Measurements from ENCODE around the gene SPEM3.
"Not testable (repeated sequence)": the region's sequence is repeated elsewhere in the genome, so short reads cannot be mapped to it uniquely, and the experiment has no call there.

SPEM3 gene

DNA sequence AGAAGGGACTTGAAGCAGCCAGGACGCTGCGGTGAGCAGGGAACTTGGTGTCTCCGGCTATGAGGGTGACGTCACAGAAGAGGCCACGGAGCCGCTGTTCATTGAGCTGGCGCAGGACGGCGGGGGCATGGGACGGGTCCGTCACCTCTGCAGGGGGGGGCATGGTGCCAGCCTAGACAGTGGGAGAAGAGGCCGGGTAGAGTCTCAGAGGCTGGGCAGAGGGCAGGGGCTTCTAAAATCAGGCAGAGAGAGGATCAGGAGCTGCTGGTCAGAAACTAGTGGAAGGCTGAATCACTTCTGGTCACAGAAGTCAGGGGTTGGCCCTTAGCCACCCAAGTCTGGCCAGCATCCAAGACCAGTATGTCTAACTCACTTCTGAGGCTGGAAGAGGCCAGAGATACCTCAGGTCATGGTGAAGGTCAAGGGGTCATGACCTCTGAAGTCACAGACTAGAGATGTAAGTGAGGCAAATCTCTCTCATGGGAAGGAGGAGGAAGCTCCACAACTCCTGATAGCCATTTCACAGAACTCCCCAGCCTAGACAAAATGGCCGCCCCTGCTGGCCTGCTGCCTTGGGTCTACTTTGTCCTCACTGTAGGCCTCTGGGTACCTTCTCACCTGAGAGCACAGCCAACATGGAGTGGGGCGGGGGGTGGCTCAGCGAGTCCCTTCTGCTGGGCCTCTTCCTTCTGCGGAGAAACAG lies 38.1 kb downstream of the SPEM3 start:
- Mint-ChIP-seq H3K9me3 (no peaks in the 10 kb centered on the region), H3K27me3 (no peaks in the 10 kb centered on the region), H3K4me3 (no peak overlapping the region), H3K27ac (peak overlapping the region; percentile 41), H3K36me3 (no peaks in the 10 kb centered on the region), H3K4me1 (peaks cover 22% of the 10 kb centered on the region)

DNA sequence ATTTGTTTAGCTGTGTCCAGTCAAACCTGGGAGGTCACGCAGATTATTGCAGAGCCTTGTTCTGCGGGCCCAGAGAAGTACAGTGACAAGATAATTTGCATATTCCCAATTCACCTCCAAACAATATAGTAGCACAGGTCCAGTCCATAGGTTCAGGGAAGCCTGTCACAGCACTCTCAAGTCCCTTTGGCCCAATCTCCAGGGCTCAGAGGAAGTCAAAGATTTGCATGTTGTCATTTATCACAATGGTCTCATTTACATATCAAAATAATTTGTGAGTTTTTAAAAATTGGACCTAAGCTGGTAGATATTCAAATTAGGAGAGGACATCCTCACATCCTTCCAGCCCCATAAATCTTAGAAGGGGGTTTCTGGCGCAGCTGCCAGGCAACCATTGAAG lies 38.8 kb downstream of the SPEM3 start:
- H3K36me3 Mint-ChIP-seq = no peaks in the 10 kb centered on the region
- H3K27me3 Mint-ChIP-seq = no peaks in the 10 kb centered on the region
- H3K27ac Mint-ChIP-seq = no peak overlapping the region
- H3K4me1 Mint-ChIP-seq = peaks cover 26% of the 10 kb centered on the region
- H3K4me3 Mint-ChIP-seq = no peak overlapping the region
- H3K9me3 Mint-ChIP-seq = no peaks in the 10 kb centered on the region

- no peaks in the 10 kb centered on the region for H3K36me3 Mint-ChIP-seq
- H3K4me1 Mint-ChIP-seq = peaks cover 27% of the 10 kb centered on the region
- no peaks in the 10 kb centered on the region for H3K9me3 Mint-ChIP-seq
- H3K27me3 Mint-ChIP-seq = no peaks in the 10 kb centered on the region
- H3K27ac Mint-ChIP-seq = no peak overlapping the region
- no peak overlapping the region for H3K4me3 Mint-ChIP-seq
Observed at GRCh38 chr17:7468290-7468689, 39.6 kb downstream of the SPEM3 start.

GRCh38 chr17:7468804-7469389 lies 40.2 kb downstream of the SPEM3 start:
- no peak overlapping the region for H3K27ac Mint-ChIP-seq
- H3K36me3 Mint-ChIP-seq = no peaks in the 10 kb centered on the region
- no peaks in the 10 kb centered on the region for H3K9me3 Mint-ChIP-seq
- no peak overlapping the region for H3K4me3 Mint-ChIP-seq
- peaks cover 31% of the 10 kb centered on the region for H3K4me1 Mint-ChIP-seq
- no peaks in the 10 kb centered on the region for H3K27me3 Mint-ChIP-seq

DNA sequence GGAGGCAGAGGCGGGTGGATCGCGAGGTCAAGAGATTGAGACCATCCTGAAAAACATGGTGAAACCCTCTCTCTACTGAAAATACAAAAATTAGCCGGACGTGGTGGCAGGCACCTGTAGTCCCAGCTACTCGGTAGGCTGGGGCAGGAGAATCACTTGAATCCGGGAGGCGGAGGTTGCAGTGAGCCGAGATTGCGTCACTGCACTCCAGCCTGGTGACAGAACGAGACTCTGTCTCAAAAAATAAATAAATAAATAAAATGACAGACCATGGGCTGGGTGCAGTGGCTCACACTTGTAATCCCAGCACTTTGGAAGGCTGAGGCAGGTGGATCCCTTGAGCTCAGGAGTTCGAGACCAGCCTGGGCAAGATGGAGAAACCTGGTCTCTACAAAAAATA lies 41.2 kb downstream of the SPEM3 start:
- not testable (repeated sequence) for H3K27ac Mint-ChIP-seq, H3K27me3 Mint-ChIP-seq
- peaks cover 31% of the 10 kb centered on the region for H3K4me1 Mint-ChIP-seq

DNA sequence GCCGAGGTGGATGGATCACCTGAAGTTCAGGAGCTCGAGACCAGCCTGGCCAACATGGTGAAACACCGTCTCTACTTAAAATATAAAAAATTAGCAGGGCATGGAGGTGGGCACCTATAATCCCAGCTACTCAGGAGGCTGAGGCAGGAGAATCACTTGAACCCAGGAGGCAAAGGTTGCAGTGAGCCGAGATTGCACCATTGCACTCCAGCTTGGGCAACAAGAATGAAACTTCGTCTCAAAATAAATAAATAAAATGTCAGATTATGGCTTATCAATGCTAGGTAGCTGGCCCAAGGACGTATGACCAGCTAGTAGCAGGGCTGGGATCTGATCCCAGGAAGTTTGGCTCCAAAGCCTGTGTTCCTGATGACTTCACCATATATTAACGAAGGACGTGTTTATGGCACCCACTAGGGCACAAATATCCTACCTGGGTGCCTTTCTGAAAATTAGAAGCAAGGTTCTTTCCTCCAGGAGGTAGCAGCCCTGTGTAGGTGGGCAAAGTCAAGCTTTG lies 41.9 kb downstream of the SPEM3 start:
- Mint-ChIP-seq H3K4me1 (peaks cover 31% of the 10 kb centered on the region), H3K27ac (peak overlapping the region; percentile 41)
- not testable (repeated sequence) for H3K36me3 Mint-ChIP-seq, H3K4me3 Mint-ChIP-seq, H3K9me3 Mint-ChIP-seq, H3K27me3 Mint-ChIP-seq

More for the DNA sequence above, 41.2 kb downstream of the SPEM3 start:
- not testable (repeated sequence) for H3K4me3 Mint-ChIP-seq, H3K36me3 Mint-ChIP-seq, H3K9me3 Mint-ChIP-seq

GRCh38 chr17:7471729-7472128 lies 43.1 kb downstream of the SPEM3 start:
- Mint-ChIP-seq H3K27ac (peak overlapping the region; percentile 33), H3K9me3 (no peaks in the 10 kb centered on the region), H3K27me3 (no peaks in the 10 kb centered on the region), H3K4me1 (peaks cover 42% of the 10 kb centered on the region), H3K36me3 (no peaks in the 10 kb centered on the region), H3K4me3 (no peak overlapping the region)

DNA sequence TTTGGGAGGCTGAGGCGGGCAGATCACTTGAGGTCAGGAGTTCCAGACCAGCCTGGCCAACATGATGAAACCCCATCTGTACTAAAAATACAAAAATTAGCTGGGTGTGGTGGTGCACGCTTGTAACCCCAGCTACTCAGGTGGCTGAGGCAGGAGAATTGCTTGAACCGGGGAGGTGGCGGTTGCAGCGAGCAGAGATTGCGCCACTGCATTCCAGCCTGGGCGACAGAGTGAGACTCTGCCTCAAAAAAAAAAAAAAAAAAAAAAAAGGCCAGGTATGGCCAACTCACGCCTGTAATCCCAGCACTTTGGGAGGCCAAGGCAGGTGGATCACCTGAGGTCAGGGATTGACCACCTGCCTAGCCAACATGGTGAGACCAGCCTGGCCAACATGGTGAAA lies 46.1 kb downstream of the SPEM3 start:
- H3K9me3 Mint-ChIP-seq, H3K27ac Mint-ChIP-seq, H3K27me3 Mint-ChIP-seq, H3K4me3 Mint-ChIP-seq, H3K36me3 Mint-ChIP-seq: not testable (repeated sequence)
- H3K4me1 Mint-ChIP-seq = peaks cover 55% of the 10 kb centered on the region

DNA sequence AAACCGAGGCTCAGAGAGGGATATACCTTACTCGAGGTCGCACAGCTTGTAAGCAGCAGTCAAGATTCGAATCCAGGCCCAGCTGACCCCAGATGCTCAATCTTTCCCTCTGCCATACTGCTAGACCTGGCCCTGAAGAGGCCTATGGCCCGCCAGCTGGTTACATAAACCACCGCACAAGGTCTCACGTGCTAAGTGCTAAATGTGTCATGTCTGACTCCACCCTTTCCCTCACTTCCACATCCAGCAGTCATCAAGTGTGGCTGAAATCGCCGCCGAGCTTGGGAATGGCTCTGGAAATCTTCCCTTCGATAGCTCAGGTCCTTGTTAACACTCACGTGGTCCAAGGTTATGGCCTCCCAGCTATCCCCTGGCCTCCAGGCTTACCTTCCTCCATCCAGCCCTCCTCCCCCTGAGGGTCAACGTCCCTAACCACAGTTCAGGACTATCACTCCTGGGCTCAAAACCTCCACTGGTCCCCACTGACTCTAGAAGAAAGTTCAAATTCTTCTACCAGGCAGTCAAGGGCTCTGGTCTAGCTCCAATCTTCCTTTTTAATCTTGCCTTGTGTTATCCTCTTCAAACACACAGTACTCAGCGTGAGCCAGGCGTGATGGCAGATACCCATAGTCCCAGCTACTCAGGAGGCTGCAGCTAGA lies 47.2 kb downstream of the SPEM3 start:
- peak overlapping the region; percentile 74 for H3K27ac Mint-ChIP-seq
- peaks cover 62% of the 10 kb centered on the region for H3K4me1 Mint-ChIP-seq
- no peaks in the 10 kb centered on the region for H3K9me3 Mint-ChIP-seq
- H3K4me3 Mint-ChIP-seq = no peak overlapping the region
- no peaks in the 10 kb centered on the region for H3K27me3 Mint-ChIP-seq
- no peaks in the 10 kb centered on the region for H3K36me3 Mint-ChIP-seq

DNA sequence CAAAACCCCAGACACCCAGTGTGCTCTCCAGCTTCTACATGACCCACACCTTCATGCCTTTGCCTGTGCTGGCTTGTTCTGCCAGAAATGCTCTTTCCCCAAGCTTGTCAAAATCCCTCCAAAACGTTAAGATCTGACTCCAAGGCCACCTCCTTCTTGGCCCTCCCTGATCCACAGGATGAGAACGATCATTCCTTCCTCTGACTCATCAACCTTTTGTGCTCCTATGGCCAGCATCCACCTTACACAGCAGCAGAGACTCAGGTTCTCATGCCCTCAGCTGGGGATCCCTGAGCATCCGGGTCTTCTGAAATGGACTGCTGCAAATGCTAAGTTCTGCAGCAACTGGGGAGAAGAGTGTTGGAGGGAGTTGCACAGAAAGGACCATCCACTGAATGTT lies 47.8 kb downstream of the SPEM3 start:
- peaks cover 62% of the 10 kb centered on the region for H3K4me1 Mint-ChIP-seq
- no peaks in the 10 kb centered on the region for H3K9me3 Mint-ChIP-seq
- H3K4me3 Mint-ChIP-seq = peak overlapping the region; percentile 59
- no peaks in the 10 kb centered on the region for H3K27me3 Mint-ChIP-seq
- peak overlapping the region; percentile 74 for H3K27ac Mint-ChIP-seq
- no peaks in the 10 kb centered on the region for H3K36me3 Mint-ChIP-seq

DNA sequence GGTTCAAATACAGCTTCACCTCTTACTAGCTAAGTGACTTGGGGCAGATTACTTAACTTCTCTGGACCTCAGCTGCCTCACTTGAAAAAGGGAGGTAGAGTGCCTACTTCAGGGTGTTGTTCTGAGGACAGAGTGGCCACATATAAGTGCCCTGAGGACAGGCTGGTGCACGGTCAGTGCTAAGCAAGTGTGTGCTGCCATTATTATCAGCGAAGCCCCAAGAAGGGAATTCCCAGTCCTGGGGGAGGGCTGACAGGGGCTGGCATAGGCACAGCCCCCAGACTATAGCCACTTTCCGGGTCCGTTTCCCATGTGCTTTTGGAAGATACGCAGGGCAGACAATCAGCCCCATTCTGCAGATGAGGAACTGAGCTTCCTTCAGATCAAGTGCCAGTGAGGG lies 48.3 kb downstream of the SPEM3 start:
- Mint-ChIP-seq H3K27ac (peak overlapping the region; percentile 74), H3K27me3 (no peaks in the 10 kb centered on the region), H3K4me1 (peaks cover 62% of the 10 kb centered on the region), H3K4me3 (peak overlapping the region; percentile 90), H3K9me3 (no peaks in the 10 kb centered on the region), H3K36me3 (no peaks in the 10 kb centered on the region)

DNA sequence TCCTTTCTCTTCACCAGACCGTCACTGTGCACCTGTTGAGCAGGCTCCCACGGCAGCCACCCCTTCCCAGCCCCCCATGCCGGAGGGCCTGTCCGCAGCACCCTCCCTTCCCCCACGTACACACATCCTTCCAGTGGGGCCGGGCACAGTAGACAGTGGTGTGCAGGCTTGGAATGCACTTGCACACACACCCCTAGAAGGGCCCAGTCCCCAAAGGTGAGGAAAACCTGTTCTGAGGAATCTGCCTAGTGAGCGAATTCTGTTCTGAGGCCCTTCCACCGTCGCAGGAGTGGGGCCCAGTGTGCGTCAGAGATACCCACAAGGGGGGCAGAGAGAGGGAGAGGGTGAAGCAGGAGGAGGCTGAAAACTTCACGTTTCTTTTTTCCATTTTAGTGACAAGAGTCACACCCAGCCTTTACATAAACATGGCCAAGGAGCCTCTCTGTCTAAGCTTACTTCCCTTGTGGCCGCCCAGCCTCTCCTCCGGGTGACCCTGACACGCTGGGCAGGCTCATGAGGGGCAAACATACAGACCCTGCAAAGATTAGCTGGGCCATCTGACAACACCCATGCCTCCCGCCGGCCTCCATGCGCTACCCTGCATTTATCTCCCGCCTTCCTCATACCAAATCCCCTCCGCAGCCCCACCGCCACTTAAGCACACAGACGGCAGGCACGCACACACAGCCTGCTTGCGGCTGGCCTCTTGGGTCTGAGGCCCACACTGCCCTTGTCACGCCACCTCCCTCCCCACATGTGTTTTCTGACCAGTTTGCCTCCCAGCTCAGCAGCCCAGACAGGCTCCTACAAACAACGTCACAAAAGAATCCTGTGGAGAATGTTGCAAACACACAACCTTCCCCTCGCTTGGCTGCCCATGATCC lies 49.0 kb downstream of the SPEM3 start:
- Mint-ChIP-seq H3K36me3 (no peaks in the 10 kb centered on the region), H3K9me3 (no peaks in the 10 kb centered on the region), H3K27ac (peak overlapping the region; percentile 90), H3K4me1 (peaks cover 66% of the 10 kb centered on the region), H3K4me3 (peak overlapping the region; percentile 90), H3K27me3 (no peaks in the 10 kb centered on the region)

- H3K4me3 Mint-ChIP-seq = peak overlapping the region; percentile 90
- no peaks in the 10 kb centered on the region for H3K27me3 Mint-ChIP-seq
- no peaks in the 10 kb centered on the region for H3K9me3 Mint-ChIP-seq
- H3K27ac Mint-ChIP-seq = peak overlapping the region; percentile 90
- H3K36me3 Mint-ChIP-seq = no peaks in the 10 kb centered on the region
- H3K4me1 Mint-ChIP-seq = peaks cover 70% of the 10 kb centered on the region
Observed at GRCh38 chr17:7478276-7479212, 49.9 kb downstream of the SPEM3 start.

DNA sequence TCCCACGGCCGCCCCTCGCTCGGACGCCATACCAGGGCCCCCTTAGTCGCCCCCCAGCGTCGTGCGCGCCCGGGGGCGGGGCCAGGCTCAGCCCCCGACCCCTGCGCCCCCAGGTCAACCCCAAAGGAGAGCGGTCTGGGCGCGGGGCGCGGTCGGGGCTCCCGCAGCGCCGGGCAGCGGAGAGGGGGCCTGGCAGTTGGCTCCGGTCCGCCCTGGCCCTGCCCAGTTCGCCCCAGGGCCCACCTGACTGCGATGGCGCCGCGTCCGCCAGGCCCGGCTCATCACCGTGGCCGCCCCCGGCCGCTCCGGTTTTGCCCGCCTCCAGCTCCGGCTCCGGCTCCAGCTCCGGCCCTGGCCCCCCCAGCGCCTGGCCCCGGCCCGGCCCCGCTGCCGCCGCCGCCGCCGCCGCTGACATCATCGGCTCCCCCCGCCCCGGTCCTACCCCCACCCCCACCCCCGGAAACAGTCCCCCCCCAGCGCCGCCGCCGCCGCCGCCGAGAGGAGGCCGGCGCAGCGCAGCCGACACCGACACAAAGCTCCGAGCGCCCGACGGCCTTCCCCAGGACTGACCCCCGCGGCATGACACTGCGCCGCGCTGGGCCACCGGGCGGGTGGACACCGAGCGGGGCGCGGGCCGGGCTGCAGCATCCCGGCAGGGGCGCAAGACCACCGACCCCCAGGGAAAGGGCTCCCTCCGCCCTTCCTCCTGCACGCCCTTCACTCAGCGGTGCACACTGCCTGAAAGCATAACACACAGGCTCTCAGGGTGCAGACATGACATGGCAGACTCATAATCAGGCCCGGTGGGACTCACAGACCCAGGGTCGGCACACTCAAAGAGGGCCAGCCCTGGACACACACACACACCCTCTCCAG lies 50.8 kb downstream of the SPEM3 start, which contains the start of gene ZBTB4:
TSS of gene ZBTB4 (minus strand) at position 419 of the 876 bp plus-strand sequence. CDS start 12,830 bp downstream, outside the sequence.
- Mint-ChIP-seq H3K27ac (peak within 1 kb of the TSS; percentile 96), H3K4me3 (peak within 1 kb of the TSS; percentile 92), H3K9me3 (no peaks in the 10 kb centered on the region), H3K27me3 (no peaks in the 10 kb centered on the region), H3K4me1 (peaks cover 71% of the 10 kb centered on the region), H3K36me3 (no peaks in the 10 kb centered on the region)
